ENCODE results near the gene PTK7. TPM values are rescaled to one million over a fixed set of nuclear protein-coding genes. Genes with fewer than 3 reads are reported as not detected.

PTK7 gene
- total RNA-seq, 1 experiment from 2014 or later = 257 TPM

- in situ Hi-C loops (cut with HindIII; ENCODE audit: low sequenced_read_pairs) = no loop called here
- DNase-seq (ENCODE audit: low spot score) = no peak
Measured at GRCh38 chr6:43185391-43185985, 109.4 kb downstream of the PTK7 start.

GRCh38 chr6:43186019-43186418 lies 109.9 kb downstream of the PTK7 start:
- in situ Hi-C loops (cut with HindIII; ENCODE audit: low sequenced_read_pairs) = no loop called here
- DNase-seq (ENCODE audit: low spot score) = no peak

GRCh38 chr6:43186706-43187105 lies 110.6 kb downstream of the PTK7 start:
- no peak for DNase-seq (ENCODE audit: low spot score)
- in situ Hi-C loops (cut with HindIII; ENCODE audit: low sequenced_read_pairs) = no loop called here

DNA sequence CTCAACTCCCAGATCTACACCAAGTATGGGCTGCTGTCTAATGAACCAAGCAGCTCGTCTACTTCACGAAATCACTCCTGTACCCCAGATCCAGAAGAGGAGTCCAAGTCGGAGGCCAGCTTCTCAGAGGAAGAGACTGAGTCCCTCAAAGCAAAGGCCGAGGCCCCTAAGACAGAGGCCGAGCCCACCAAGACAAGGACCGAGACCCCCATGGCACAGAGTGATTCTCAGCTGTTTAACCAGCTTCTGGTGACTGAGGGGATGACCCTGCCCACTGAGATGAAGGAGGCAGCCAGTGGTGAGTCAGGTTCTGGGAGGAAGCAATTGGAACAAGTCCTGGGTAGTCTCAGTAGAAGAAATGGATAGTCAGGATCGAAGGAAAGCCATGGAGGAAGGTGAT lies 111.7 kb downstream of the PTK7 start:
- in situ Hi-C loops (cut with HindIII; ENCODE audit: low sequenced_read_pairs) = no loop called here
- DNase-seq (ENCODE audit: low spot score) = no peak

- in situ Hi-C loops (cut with HindIII; ENCODE audit: low sequenced_read_pairs) = no loop called here
- no peak for DNase-seq (ENCODE audit: low spot score)
Measured at GRCh38 chr6:43188426-43188825, 112.3 kb downstream of the PTK7 start.

- no peak for DNase-seq (ENCODE audit: low spot score)
- in situ Hi-C loops (cut with HindIII; ENCODE audit: low sequenced_read_pairs) = no loop called here
Measured at GRCh38 chr6:43189776-43190304, 113.7 kb downstream of the PTK7 start.

DNA sequence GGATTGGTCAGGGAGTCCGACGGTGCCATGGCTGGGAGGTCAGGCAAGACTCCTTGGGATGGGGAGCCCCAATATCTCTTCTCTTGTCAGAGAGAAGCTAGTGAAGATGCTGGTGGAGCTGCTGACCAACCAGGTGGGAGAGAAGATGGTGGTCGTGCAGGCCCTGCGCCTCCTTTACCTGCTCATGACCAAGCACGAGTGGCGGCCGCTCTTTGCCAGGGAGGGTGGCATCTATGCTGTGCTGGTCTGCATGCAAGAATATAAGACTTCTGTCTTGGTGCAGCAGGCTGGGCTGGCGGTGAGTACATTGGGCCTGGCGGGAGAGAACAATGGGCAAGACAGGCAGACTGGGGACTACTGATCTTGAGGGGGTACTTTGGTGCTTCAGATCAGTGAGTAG lies 116.8 kb downstream of the PTK7 start:
- no peak for DNase-seq (ENCODE audit: low spot score)
- in situ Hi-C loops (cut with HindIII; ENCODE audit: low sequenced_read_pairs) = no loop called here

DNA sequence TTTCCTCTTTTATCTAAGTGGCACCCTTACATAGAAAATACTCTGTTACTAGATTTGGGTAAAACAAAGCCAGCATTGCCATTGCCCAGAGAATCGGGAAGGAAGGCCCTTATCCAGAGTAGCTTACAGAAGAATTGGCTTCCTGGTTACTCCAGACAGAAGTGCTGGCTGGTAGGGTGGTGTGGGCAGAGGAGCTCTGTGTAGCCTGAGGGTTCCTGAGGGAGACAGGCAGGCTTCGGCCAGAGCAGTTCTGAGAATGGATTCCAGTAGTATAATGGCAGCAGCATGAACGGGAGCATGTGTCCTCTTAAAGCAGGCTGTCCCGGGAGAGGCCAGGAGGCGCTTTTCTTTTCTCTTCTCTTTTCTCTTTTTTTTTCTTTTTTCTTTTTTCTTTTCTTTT lies 117.8 kb downstream of the PTK7 start:
- DNase-seq (ENCODE audit: low spot score) = no peak
- in situ Hi-C loops (cut with HindIII; ENCODE audit: low sequenced_read_pairs) = no loop called here

GRCh38 chr6:43196337-43196736 lies 120.2 kb downstream of the PTK7 start:
- no peak for DNase-seq (ENCODE audit: low spot score)
- in situ Hi-C loops (cut with HindIII; ENCODE audit: low sequenced_read_pairs) = no loop called here

GRCh38 chr6:43199912-43200311 lies 123.8 kb downstream of the PTK7 start:
- no peak for DNase-seq (ENCODE audit: low spot score)
- in situ Hi-C loops (cut with HindIII; ENCODE audit: low sequenced_read_pairs) = no loop called here

- DNase-seq (ENCODE audit: low spot score) = no peak
- in situ Hi-C loops (cut with HindIII; ENCODE audit: low sequenced_read_pairs) = no loop called here
Measured at GRCh38 chr6:43200541-43200940, 124.4 kb downstream of the PTK7 start.

DNA sequence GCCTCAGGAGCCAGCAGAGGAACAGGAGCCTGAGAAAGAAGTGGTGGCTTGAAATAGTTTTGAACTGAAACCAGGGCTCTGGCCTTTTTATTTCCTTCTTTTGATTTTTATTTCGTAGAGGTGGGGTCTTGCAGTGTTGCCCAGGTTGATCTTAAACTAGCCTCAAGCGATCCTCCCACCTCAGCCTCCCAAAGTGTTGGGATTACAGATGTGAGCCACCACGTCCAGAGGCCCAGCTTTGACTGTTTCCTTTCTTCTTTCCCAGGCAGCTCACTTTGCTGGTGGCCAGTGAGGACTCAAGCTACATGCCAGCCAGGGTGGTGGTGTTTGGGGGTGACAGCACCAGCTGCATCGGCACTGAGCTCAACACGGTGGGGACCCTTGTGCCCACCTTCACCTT lies 126.3 kb downstream of the PTK7 start:
- in situ Hi-C loops (cut with HindIII; ENCODE audit: low sequenced_read_pairs) = no loop called here
- DNase-seq (ENCODE audit: low spot score) = no peak

DNA sequence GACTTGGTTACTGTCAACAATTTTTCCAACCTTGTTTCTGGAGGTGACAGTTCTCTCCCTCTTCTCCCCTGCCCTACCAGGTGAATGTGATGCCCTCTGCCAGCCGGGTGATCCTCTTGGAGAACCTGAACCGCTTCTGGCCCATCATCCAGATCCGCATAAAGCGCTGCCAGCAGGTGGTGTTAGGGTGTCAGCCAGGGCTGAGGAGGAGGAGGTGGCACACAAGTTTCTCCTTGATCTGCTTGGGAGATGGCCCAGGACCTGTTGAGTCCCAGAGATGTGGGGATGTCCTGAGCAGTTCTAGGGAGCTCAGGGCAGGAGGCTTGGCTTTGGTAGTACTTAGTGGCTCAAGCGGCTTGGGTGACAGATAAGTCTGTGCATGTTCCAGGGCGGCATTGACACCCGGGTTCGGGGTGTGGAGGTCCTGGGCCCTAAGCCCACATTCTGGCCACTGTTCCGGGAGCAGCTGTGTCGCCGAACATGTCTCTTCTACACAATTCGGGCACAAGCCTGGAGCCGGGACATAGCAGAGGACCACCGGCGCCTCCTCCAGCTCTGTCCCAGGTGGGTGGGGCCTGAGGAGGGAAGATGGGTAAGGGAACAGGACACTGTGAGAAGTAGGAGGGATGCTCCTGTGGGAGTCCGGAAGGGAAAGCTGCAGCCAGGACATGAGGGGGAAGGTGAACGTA lies 127.1 kb downstream of the PTK7 start:
- in situ Hi-C loops (cut with HindIII; ENCODE audit: low sequenced_read_pairs) = no loop called here
- DNase-seq (ENCODE audit: low spot score) = no peak

DNA sequence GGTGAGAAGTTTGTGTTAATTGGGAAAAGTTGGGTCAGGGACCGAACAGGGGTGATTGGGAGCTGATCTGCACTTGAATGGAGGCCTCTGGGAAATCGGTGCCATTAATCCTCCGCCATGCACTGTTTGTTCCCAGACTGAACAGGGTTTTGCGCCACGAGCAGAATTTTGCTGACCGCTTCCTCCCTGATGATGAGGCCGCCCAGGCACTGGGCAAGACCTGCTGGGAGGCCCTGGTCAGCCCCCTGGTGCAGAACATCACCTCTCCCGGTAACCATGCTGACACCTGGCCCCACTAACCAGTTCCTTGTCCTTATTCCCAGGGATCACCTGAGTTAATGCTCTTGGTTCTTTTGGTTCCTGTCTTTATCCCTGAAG lies 127.6 kb downstream of the PTK7 start:
- no peak for DNase-seq (ENCODE audit: low spot score)
- in situ Hi-C loops (cut with HindIII; ENCODE audit: low sequenced_read_pairs) = no loop called here

GRCh38 chr6:43204271-43205105 lies 128.4 kb downstream of the PTK7 start:
- DNase-seq (ENCODE audit: low spot score) = no peak
- in situ Hi-C loops (cut with HindIII; ENCODE audit: low sequenced_read_pairs) = no loop called here

GRCh38 chr6:43205849-43206248 lies 129.7 kb downstream of the PTK7 start:
- in situ Hi-C loops (cut with HindIII; ENCODE audit: low sequenced_read_pairs) = no loop called here
- no peak for DNase-seq (ENCODE audit: low spot score)

GRCh38 chr6:43207286-43207685 lies 131.2 kb downstream of the PTK7 start:
- no peak for DNase-seq (ENCODE audit: low spot score)
- in situ Hi-C loops (cut with HindIII; ENCODE audit: low sequenced_read_pairs) = no loop called here
